GM20431 (cell line): Measurements from ENCODE around the gene ITPR3.

ENCODE experiments used
- in situ Hi-C: fragments of 300-500 bp; cut with MseI, MboI; formaldehyde crosslinking; loops from one replicate; pipeline ENCODE4 v1.15.0; 2020; ENCODE audit warnings: low sequenced_read_pairs; ENCODE audit not compliant: unreplicated experiment

Gene ITPR3

GRCh38 chr6:33694401-33694931 is 73.3 kb downstream of the ITPR3 start:
- in situ Hi-C loops = no loop called here

GRCh38 chr6:33694977-33695376 is 73.9 kb downstream of the ITPR3 start:
- in situ Hi-C loops = no loop called here

DNA sequence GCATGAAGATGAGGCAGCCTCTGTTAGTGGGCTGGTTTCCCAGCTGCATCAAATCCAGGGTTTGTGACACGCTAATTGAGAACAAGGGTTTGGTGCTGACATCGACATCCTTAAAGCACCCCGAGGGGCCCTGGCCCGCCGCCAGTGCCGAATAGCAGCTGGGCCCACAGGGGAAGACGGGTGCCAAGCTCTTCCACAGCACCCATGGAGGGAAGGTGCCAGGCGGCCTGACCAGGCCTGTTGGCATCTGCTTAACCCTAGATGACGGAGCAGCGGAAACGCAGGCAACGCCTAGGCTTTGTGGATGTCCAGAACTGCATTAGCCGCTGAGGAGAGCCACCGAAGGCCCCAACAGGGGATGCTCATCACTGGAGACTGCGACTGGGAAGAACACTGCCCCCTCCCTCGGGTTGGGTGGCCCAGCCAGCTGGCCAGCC is 74.3 kb downstream of the ITPR3 start:
- in situ Hi-C loops = no loop called here

DNA sequence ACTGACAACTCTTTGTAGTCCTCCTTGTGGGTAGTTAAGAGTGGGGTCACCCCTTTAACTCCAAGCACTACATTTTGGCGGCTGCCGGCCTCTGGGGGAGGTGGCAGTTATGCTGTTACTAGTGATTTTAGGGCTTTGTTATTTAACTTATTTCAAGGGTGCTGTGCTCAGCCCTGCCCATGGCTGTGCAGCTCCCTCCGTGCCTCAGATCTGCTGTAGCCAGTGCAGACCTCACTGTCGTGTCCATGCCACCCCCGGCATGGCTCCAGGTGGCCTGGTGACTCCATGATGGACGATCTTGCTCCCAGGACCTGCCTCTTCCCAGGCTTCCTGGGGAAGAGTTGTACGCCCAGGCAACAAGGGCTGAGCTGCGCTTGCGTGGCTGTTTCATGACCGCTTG is 75.0 kb downstream of the ITPR3 start:
- in situ Hi-C loops = no loop called here

- in situ Hi-C loops = no loop called here
Measured at GRCh38 chr6:33696548-33697518, 75.7 kb downstream of the ITPR3 start.

GRCh38 chr6:33697845-33698244 is 76.7 kb downstream of the ITPR3 start:
- in situ Hi-C loops = no loop called here

GRCh38 chr6:33698494-33698893 is 77.4 kb downstream of the ITPR3 start:
- in situ Hi-C loops = no loop called here

GRCh38 chr6:33699131-33699530 is 78.0 kb downstream of the ITPR3 start:
- in situ Hi-C loops = no loop called here

- in situ Hi-C loops = loop anchor here (10.0 kb wide), 1 partner anchor 115 kb away; the partner anchor contains the start of gene BAK1
Measured at GRCh38 chr6:33699739-33700138, 78.6 kb downstream of the ITPR3 start.

GRCh38 chr6:33700391-33701050 is 79.4 kb downstream of the ITPR3 start:
- in situ Hi-C loops = loop anchor here (10.0 kb wide), 1 partner anchor 116 kb away; the partner anchor contains the start of gene BAK1

GRCh38 chr6:33702345-33702977 is 81.3 kb downstream of the ITPR3 start:
- in situ Hi-C loops = loop anchor here (10.0 kb wide), 1 partner anchor 118 kb away; the partner anchor contains the start of gene BAK1

DNA sequence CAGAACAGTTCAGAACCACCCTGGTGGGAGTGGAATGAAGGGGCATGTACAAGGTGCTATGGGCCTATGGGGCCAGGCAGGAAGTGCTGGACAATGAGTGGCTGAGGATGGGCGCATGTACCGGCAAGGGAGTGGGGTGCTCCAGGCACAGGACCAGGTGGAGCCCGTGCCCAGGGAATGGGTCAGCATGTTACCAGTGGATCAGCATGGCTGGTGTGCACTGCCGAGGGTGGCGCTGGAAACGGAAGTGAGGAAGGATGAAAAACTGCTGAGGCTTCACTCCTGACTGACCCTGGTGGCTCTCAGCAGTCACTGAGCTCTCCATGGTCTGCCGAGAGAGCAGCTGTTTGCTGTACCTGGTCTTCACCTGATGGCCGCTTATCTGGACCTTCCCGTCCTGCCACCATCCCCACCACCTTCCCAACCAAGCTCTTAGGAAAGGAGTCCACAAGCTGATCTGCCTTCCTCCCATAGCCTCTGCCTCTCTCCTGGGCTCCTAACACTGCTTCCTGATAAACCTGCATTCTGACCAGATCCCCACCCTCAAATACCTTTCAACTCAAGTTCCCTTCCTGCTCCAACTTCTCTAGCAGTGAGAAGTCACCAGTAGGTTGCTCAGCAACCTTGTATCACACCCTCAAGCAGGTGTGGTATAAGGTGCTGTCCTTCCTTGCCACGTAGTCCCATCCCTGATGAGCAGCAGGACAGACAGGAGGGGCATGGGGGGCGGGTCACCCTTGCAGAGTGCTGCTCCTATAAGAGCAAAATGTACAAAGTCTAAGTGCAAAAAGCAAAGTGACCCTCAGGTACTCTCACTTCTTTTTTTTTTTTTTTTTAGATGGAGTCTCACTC is 83.3 kb downstream of the ITPR3 start:
- in situ Hi-C loops = loop anchor here (10.0 kb wide), 1 partner anchor 120 kb away; the partner anchor contains the start of gene BAK1

- in situ Hi-C loops = loop anchor here (10.0 kb wide), 1 partner anchor 121 kb away; the partner anchor contains the start of gene BAK1
Measured at GRCh38 chr6:33705268-33705885, 84.3 kb downstream of the ITPR3 start.

- in situ Hi-C loops = loop anchor here (10.0 kb wide), 1 partner anchor 121 kb away; the partner anchor contains the start of gene BAK1
Measured at GRCh38 chr6:33705955-33706725, 85.0 kb downstream of the ITPR3 start.

GRCh38 chr6:33707771-33708170 is 86.6 kb downstream of the ITPR3 start:
- in situ Hi-C loops = loop anchor here (10.0 kb wide), 1 partner anchor 123 kb away; the partner anchor contains the start of gene BAK1

DNA sequence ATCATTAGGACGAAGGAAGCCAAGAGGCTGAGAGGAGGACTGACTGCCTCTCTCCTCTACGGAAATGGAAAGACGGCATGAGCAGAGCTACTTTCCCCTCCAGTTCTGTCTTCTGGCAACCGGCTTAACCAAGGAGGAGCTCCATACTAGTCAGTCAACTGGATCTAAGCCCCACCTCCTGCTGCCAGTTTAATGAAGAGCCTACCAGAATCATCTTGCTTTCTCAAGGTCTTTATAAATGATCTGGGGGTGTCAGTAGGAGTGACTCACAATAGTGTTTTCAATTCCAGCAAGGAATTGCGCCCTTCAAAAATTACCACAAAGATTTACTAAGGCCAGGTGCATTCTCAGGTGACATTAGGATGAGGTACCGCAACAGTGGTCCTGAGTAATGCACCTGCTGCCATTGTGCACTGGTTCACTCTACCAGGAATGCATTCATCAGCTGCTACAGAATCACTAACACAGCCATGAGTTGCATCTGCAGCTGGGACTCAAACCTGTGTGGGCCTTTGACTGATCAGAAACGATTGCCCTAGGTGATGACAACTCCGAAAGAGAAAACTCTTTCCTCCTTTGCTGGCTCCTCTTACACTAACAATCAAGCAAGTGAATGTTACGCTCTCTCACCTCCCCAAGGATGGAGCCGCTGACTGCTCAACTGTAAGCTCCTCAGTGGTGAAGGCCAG is 87.5 kb downstream of the ITPR3 start:
- in situ Hi-C loops = loop anchor here (10.0 kb wide), 1 partner anchor 124 kb away; the partner anchor contains the start of gene BAK1
